Measurements from ENCODE around the gene HECW1.

DNA sequence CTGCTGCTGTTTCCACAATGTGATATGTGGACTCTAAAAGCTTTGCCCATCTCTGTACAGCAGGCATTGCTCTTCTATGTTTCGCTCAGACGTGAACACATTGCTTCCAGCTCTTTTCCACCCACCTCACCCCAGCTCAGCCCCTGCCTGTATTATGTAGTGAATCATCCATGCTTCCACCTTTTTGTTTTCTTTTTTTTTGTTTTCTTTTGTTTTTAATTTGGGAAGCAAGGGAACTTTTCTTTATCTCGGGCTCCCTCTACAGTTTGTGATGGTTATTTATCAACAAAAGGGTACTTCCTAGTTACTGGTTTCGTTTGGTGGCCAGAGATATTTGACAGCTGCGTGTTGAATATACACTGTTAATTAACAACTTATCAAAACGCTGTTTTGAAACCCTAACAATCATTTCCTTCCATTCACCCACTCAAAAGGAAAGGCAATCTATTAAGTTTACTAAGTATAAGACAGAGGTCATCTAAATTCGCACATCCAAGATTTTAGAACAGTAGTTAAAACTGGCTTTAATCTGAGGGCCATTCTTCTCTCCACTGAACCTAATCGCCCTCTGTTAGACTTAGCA lies 342.6 kb downstream of the HECW1 start:
- TF ChIP-seq POLR2A (IDR thresholded peaks at IDR 0.05): no peak
- TF ChIP-seq, protein P1, sequence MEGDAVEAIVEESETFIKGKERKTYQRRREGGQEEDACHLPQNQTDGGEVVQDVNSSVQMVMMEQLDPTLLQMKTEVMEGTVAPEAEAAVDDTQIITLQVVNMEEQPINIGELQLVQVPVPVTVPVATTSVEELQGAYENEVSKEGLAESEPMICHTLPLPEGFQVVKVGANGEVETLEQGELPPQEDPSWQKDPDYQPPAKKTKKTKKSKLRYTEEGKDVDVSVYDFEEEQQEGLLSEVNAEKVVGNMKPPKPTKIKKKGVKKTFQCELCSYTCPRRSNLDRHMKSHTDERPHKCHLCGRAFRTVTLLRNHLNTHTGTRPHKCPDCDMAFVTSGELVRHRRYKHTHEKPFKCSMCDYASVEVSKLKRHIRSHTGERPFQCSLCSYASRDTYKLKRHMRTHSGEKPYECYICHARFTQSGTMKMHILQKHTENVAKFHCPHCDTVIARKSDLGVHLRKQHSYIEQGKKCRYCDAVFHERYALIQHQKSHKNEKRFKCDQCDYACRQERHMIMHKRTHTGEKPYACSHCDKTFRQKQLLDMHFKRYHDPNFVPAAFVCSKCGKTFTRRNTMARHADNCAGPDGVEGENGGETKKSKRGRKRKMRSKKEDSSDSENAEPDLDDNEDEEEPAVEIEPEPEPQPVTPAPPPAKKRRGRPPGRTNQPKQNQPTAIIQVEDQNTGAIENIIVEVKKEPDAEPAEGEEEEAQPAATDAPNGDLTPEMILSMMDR (IDR thresholded peaks at IDR 0.05): peak in 2 of 3 donors; percentile 37 to 39
- TF ChIP-seq POLR2AphosphoS5 (IDR thresholded peaks at IDR 0.05): no peak

Measured in breast epithelium (tissue), 3 donors.